WERI-Rb-1 (cell line): Measurements from ENCODE around the gene EDC3.
A peak's percentile ranks its signal among the peaks of the same experiment; 100 is the strongest.

ENCODE experiments used
- DNase-seq: peaks from one replicate; pipeline ENCODE4 v3.0.0-alpha.2; 2020
- H3K27ac ChIP-seq: fragments of 250-450 bp; sonication (Bioruptor Pico); 2 replicates; pipeline ENCODE4 v1.5.1; 2020; ENCODE audit warnings: mild to moderate bottlenecking, moderate library complexity
- H3K27me3 ChIP-seq: fragments of 250-450 bp; sonication (Bioruptor Pico); 2 replicates; pipeline ENCODE4 v1.5.1; 2021; ENCODE audit warnings: mild to moderate bottlenecking, low read depth, moderate library complexity; ENCODE audit not compliant: insufficient read depth, severe bottlenecking
- H3K36me3 ChIP-seq: fragments of 250-450 bp; sonication (Bioruptor Pico); 2 replicates; pipeline ENCODE4 v1.5.1; 2020; ENCODE audit warnings: mild to moderate bottlenecking, moderate library complexity
- H3K4me3 ChIP-seq: 2 replicates; pipeline ENCODE4 v1.5.1; 2011; ENCODE audit warnings: low read depth, mild to moderate bottlenecking, control low read depth, low read length
- H3K9me3 ChIP-seq: fragments of 250-450 bp; sonication (Bioruptor Pico); 2 replicates; pipeline ENCODE4 v1.5.1; 2021; ENCODE audit warnings: mild to moderate bottlenecking, moderate library complexity; ENCODE audit not compliant: severe bottlenecking
- CTCF ChIP-seq: IDR thresholded peaks from 2 replicates; pipeline ENCODE4 v1.5.1; 2011; ENCODE audit warnings: low read depth, mild to moderate bottlenecking, control low read depth, inconsistent platforms, low read length

Gene EDC3

GRCh38 chr15:74696398-74696729 is 540 bp upstream of the EDC3 start:
- Histone ChIP-seq H3K27ac (peak overlapping the region; percentile 88), H3K4me3 (peak overlapping the region; percentile 86), H3K9me3 (no peaks in the 10 kb centered on the region), H3K36me3 (peaks cover 4% of the 10 kb centered on the region), H3K27me3 (peaks cover 17% of the 10 kb centered on the region)
- TF ChIP-seq CTCF: no peak
- DNase-seq: no peak

GRCh38 chr15:74692327-74692726 is 3.5 kb downstream of the EDC3 start:
- no peak for TF ChIP-seq CTCF
- no peaks in the 10 kb centered on the region for H3K9me3 ChIP-seq

GRCh38 chr15:74683758-74684157 is 12.1 kb downstream of the EDC3 start:
- no peak for DNase-seq
- Histone ChIP-seq H3K27me3 (no peaks in the 10 kb centered on the region), H3K4me3 (no peak overlapping the region), H3K9me3 (no peaks in the 10 kb centered on the region), H3K27ac (no peak overlapping the region), H3K36me3 (peaks cover 21% of the 10 kb centered on the region)
- TF ChIP-seq CTCF: no peak

More at GRCh38 chr15:74692327-74692726, 3.5 kb downstream of the EDC3 start:
- H3K36me3 ChIP-seq: peaks cover 8% of the 10 kb centered on the region
- no peak overlapping the region for H3K4me3 ChIP-seq
- no peak overlapping the region for H3K27ac ChIP-seq
- DNase-seq: no peak
- H3K27me3 ChIP-seq: no peaks in the 10 kb centered on the region

GRCh38 chr15:74682954-74683353 is 12.9 kb downstream of the EDC3 start:
- no peak for DNase-seq

GRCh38 chr15:74680456-74680855 is 15.4 kb downstream of the EDC3 start:
- no peaks in the 10 kb centered on the region for H3K9me3 ChIP-seq
- H3K27ac ChIP-seq: no peak overlapping the region
- no peak overlapping the region for H3K4me3 ChIP-seq
- DNase-seq: no peak
- H3K36me3 ChIP-seq: peaks cover 7% of the 10 kb centered on the region
- TF ChIP-seq CTCF: no peak
- no peaks in the 10 kb centered on the region for H3K27me3 ChIP-seq

More at GRCh38 chr15:74682954-74683353, 12.9 kb downstream of the EDC3 start:
- no peak overlapping the region for H3K27ac ChIP-seq
- TF ChIP-seq CTCF: no peak
- no peaks in the 10 kb centered on the region for H3K27me3 ChIP-seq
- no peak overlapping the region for H3K4me3 ChIP-seq
- H3K9me3 ChIP-seq: no peaks in the 10 kb centered on the region
- H3K36me3 ChIP-seq: peaks cover 21% of the 10 kb centered on the region

- Histone ChIP-seq H3K27ac (no peak overlapping the region), H3K4me3 (no peak overlapping the region), H3K27me3 (no peaks in the 10 kb centered on the region), H3K9me3 (no peaks in the 10 kb centered on the region), H3K36me3 (peaks cover 19% of the 10 kb centered on the region)
- DNase-seq: no peak
- TF ChIP-seq CTCF: no peak
These were observed 19.0 kb downstream of the EDC3 start for GRCh38 chr15:74676801-74677200.
